ENCODE results near the gene GRID1. TPM values are rescaled to one million over a fixed set of nuclear protein-coding genes. Genes with fewer than 3 reads are reported as not detected.

The GRID1 gene
- total RNA-seq, 1 donor from 2014 or later = 3.0 TPM

DNA sequence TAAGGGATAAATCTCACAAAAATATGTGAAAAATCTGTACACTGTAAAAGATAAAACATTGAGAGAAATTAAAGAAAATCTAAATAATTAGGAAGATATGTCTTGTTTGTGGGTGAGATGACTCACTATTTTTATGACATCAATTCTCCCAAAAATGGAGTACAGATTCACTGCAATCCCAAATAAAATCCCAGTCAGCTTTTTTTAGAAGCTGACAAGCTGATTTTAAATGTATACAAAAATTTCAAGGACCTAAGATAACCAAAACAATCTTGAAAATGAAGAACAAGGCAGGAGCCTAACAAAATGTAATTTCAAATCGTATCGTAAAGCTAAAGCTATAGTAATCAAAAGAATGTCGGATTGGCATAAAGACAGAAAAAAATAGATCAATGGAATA, 458.1 kb downstream of the GRID1 start:
- intact Hi-C loops (cut with DNase I) = no loop called here
- no peak for DNase-seq (ENCODE audit: low spot score)

DNA sequence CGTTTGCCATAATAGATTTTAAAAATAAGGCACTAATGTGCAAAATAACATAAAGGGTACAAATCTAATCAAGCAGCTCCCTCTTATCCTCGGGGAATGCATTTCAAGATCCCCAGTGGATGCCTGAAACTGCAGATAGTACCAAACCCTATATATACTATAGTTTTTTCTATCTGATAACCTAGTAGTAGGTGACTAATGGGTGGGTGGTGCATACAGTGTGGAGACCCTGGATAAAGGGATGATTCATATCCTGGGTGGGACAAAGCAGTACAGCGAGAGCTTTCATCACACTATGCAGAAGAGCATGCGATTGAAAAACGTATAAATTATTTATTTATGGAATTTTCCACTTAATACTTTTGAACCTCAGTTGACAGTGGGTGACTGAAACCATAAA, 464.5 kb downstream of the GRID1 start:
- intact Hi-C loops (cut with DNase I) = no loop called here
- no peak for DNase-seq (ENCODE audit: low spot score)

- DNase-seq (ENCODE audit: low spot score) = no peak
- intact Hi-C loops (cut with DNase I) = no loop called here
Observed at GRCh38 chr10:85901599-85901998, 465.0 kb downstream of the GRID1 start.

DNA sequence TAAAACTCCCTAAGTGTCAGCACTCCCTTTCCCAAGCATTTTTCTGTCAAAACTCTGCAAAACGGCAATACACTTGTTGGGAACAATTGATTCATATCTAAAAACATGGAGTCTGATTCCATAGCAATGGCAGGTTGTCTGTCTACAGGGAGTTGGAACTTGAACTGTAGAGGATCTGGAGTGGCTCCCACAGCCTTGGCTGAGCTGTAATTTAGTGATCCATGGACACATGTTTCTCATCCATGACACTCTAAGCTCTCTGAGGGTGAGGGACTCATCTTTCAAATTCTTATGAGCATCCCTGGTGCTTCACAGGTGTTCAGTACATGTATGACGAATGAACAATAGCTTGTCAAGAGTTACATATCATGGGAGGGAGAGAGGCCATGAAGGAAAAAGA, 466.1 kb downstream of the GRID1 start:
- no peak for DNase-seq (ENCODE audit: low spot score)
- intact Hi-C loops (cut with DNase I) = no loop called here

- no peak for DNase-seq (ENCODE audit: low spot score)
Observed at GRCh38 chr10:85900061-85900460, 466.5 kb downstream of the GRID1 start.

GRCh38 chr10:85891472-85891871, 475.1 kb downstream of the GRID1 start:
- DNase-seq (ENCODE audit: low spot score) = no peak
- intact Hi-C loops (cut with DNase I) = no loop called here

More at GRCh38 chr10:85900061-85900460, 466.5 kb downstream of the GRID1 start:
- intact Hi-C loops (cut with DNase I) = no loop called here

- intact Hi-C loops (cut with DNase I) = no loop called here
- no peak for DNase-seq (ENCODE audit: low spot score)
Observed at GRCh38 chr10:85888559-85888958, 478.0 kb downstream of the GRID1 start.

DNA sequence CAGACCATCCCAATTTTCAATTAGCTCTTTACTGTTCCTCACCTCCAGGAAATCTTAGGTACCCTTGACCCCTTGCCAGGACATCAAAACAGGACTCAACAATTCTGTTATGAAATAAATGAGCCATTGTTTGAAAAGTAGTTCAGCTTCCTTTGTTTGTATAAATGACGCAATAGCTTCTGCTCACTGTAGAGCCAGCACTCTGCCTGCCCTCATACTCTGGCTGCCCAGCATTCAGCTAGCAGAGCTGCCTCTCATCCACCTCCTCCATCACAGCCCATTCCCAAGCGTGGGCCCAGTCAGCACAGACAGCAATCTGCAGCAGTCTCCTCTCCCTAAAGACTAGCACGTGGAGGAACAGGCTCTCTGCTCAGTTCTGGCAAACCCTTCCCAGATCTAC, 478.6 kb downstream of the GRID1 start:
- no peak for DNase-seq (ENCODE audit: low spot score)
- intact Hi-C loops (cut with DNase I) = no loop called here

- intact Hi-C loops (cut with DNase I) = no loop called here
- no peak for DNase-seq (ENCODE audit: low spot score)
Observed at GRCh38 chr10:85874208-85874607, 492.4 kb downstream of the GRID1 start.

- no peak for DNase-seq (ENCODE audit: low spot score)
- intact Hi-C loops (cut with DNase I) = no loop called here
Observed at GRCh38 chr10:85873063-85873462, 493.5 kb downstream of the GRID1 start.

GRCh38 chr10:85868627-85869499, 497.7 kb downstream of the GRID1 start:
- no peak for DNase-seq (ENCODE audit: low spot score)

DNA sequence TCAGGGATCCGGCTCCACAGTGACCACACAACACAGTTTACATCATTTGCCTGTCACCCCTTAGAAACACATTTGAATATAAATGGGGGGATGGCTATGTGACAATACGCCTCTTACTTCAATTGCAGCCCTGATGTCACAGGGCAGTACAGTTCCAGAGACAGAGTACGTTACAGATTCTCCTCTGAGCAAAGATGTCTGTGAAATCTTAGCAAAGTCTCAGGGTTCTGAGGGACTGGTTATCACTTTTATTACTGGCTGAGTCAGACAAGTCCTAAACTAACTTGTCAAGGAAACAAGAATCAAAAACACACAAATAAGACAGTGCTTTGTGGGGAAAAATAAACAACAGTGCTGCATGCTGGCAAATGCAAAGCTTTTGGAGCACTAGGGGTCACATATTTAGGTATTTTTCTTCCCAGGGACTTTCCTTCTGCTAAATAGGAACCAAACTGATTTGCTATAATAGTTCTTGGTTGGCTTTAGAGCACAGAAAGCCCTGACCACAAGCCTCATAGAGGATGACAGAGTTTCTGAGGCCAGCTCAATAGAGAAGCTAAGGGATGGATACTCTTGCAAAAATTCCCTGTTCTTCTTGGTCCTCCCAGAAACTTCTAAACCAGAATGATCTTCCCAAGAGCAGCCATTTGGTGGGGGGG, 501.6 kb downstream of the GRID1 start:
- DNase-seq (ENCODE audit: low spot score) = no peak
- intact Hi-C loops (cut with DNase I) = no loop called here

More at GRCh38 chr10:85868627-85869499, 497.7 kb downstream of the GRID1 start:
- intact Hi-C loops (cut with DNase I) = no loop called here

DNA sequence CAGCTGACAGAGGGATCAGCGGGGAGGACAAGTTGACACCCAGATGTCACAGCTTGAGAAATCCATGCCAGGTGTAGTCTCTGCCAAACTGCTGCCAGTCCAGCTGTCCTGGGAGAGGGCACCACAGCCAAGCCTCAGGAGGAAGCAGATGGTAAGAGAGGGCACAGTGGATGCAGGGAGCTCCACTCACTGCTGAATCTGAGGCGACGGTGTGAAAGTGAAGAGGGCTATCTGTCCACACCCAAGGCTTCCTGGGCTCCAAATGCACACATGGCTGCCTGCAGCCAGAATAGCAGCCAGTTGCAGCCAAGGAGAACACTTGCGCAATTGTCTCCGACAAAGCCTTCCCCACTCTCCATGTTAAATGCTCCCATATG, 502.4 kb downstream of the GRID1 start:
- no peak for DNase-seq (ENCODE audit: low spot score)
- intact Hi-C loops (cut with DNase I) = no loop called here

DNA sequence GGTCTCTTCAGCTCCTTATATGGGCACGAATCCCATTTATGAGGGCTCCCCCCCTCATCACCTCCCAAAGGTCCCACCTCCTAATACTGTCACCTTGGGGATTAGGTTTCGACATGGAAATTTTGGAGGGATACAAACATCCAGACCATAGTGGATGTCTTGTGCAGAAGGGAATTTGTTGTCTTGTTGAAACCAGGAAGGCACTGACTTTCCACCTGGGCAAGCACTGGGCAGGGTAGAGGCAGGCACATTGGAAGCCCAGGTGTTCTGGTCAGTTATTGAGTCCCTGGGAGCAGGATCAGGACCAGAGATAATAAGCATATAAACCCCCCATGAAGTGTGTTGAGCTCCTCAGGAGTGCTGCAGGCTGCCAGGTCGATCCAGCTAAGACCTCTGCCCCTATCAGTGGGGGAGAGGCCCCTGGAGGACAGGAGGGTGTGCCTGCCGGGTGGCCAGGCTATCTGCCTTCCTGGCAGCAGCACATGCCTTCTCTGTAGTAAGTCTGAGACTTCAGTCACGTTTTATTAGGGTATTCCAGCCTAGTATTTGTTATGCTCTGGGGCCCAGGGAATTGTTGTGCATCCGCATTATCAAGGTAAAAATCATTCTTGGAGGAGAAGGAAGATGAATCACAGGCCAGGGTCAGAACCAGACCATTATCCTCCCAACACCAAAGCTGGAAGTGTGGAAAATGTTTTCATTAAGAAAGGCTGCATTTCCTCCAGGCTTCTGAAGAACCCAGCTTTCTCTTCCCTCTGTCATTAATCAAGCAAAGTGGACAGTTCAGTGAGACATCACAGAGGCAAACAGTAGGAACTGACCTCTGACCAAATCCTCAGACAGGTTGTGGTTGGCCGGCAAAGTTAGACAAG, 503.1 kb downstream of the GRID1 start:
- DNase-seq (ENCODE audit: low spot score) = no peak
- intact Hi-C loops (cut with DNase I) = no loop called here

DNA sequence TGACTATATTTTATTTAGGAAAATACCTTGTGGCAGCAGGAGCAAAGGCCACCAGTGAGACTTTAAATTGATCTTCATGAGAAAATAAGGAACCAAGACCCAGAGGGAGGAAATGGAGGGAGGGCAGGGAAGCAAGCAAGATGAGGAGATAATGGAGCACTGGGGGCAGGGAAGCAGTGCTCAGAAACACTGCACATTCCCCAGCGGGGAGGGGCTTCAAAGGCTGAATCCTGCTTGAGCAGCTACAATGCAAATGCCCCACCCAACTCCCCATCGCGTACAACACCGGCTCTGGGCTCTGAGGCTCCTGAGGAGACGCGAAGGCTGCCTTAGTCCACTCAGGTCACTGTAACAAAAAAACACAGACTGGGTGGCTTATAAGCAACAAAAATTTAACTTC, 503.8 kb downstream of the GRID1 start:
- intact Hi-C loops (cut with DNase I) = no loop called here
- no peak for DNase-seq (ENCODE audit: low spot score)

DNA sequence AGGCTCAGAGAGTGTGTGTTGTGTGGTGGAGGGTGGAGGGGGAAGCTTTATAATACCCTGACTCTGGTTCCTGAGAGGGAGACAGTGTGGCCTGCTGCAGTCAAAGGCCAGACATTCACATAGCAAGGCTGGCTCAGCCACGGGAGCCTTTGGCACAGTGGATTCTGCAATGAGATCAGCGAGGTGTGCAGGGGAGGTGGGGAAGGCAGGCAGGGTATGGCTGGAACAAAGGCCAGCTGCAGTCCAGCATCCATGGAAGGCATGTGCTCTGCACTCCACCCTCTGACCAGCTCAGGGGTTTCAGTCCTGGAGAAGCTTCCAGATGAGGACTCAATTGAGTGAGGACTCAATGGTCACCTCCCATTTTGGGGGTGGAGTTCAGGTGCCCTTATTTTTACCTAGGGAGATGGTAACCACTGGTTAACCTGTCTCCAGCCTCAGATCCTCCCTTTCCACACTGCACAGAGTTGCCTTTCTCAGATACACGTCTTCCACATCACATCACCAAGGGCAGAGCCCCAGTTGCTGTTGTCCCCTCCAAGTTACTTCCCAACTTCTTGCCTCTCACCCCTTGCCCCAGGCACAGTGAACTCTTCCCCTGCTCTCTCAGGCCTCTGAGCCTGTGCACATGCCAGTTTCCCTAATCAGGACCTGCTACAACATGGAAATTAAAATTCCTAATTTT, 504.9 kb downstream of the GRID1 start:
- intact Hi-C loops (cut with DNase I) = no loop called here

DNA sequence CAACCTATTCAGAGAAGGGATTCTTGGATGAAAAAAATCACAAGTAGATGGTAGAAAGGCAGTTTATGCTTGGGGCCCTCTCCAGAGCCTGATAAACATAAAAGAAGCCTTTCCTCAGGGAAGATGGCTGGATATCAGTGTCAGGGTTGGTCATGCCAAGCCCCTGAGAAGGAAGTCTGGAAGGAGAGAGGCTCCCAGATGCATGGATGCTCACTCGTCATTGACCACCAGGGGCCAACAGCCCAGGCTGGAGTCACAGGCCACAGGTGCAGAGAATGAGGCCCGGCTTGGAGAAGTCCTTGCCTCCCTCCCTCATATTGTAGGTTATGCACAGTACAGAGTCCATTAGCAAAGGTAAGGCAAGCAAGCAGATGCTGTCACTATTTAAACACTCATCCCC, 506.7 kb downstream of the GRID1 start:
- DNase-seq (ENCODE audit: low spot score) = no peak
- intact Hi-C loops (cut with DNase I) = no loop called here

More for the DNA sequence above, 504.9 kb downstream of the GRID1 start:
- no peak for DNase-seq (ENCODE audit: low spot score)

GRCh38 chr10:85858776-85859515, 507.6 kb downstream of the GRID1 start:
- intact Hi-C loops (cut with DNase I) = no loop called here
- DNase-seq (ENCODE audit: low spot score) = no peak

DNA sequence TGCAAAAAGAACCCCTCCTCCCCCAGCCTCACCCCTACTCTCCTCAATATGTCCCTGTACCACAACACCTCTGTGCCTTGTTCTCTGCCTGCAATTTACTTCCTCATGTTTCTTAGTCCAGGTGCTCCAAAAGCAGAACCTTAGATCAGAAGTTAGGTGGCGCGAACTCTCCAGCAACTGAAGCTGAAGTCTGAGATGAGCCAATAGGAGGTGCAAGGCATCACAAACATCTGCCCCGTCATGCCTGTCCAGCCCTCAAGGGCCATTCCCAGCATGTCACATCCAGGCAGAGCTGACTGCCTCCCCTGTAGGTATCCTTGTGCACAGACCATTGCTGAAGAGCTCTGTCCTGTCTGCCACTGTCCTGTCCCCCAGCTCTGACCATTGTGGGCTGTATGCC, 508.8 kb downstream of the GRID1 start:
- no peak for DNase-seq (ENCODE audit: low spot score)
- intact Hi-C loops (cut with DNase I) = no loop called here
